IPS DF 4.7 (cell line): ENCODE data around the gene PRAF2.

ENCODE experiments used
- DNase-seq: peaks from one replicate; pipeline ENCODE4 v3.0.0-alpha.2; 2013; ENCODE audit warnings: low spot score; ENCODE audit errors: extremely low read depth

Gene PRAF2, protein sequence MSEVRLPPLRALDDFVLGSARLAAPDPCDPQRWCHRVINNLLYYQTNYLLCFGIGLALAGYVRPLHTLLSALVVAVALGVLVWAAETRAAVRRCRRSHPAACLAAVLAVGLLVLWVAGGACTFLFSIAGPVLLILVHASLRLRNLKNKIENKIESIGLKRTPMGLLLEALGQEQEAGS

DNA sequence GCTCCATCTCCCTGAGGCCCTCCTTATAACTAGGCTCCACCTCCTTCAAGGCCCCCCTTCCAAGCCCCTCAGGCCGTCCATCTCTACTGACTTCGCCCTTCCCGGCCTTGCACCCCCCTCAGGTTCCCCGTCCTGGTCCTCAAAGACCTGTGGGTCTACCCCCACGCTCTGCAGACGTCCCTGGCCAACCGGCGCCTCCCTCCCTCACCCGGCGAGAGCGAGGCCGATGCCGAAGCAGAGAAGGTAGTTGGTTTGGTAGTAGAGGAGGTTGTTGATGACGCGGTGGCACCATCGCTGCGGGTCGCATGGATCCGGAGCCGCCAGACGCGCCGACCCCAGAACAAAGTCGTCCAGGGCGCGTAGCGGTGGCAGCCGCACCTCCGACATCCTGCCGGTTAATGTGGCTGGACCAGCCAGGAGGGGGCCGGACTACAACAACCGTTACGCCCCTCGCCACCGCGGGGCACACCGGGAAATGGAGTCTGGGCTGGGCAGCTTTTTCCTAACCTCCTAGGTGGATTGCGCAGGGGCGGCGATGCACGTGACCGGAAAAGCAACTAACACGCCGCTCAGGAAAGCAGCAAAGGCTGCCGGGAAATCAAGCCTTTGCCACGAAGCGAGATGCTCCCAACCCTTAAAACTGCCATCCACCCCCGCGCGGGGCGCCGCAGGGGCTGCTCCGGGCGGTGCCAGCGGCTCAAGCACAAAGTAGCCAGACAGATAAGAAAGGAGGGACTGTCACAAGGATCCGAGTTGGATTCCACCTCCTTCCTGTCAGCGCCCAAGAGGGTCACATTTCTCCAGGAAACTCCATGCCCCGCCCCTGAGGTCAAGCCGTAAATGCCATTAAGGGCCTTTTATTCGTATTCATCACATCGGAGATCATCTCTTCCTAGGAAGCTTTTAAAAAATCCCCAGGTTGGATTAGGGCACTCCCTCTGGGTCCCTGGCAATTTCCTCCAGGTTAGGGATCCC, at the start of gene PRAF2:
TSS of gene PRAF2 (minus strand) at position 402 of the 975 bp plus-strand sequence. CDS start at position 387, 15 bp downstream.
- DNase-seq: peak; percentile 53

DNA sequence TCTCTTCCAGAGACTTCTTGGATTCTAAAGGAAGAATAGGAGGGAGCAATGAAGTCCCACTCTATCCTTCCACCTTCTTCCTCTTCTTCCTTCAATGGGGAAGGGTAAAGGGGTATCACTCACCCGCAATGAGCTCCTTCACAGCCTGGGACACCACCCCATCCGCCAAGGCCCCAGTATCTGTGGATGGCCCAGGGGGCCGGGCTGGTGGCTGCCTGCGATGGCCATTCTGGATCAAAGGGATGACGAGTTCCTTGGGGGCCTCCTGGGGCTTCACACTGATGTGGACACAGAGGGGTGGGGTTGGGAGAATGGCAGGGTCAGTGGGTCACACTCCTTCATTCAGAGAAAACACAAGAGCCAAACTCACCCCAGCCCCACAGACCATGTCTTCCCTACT, 48.7 kb upstream of the PRAF2 start:
- DNase-seq: no peak

DNA sequence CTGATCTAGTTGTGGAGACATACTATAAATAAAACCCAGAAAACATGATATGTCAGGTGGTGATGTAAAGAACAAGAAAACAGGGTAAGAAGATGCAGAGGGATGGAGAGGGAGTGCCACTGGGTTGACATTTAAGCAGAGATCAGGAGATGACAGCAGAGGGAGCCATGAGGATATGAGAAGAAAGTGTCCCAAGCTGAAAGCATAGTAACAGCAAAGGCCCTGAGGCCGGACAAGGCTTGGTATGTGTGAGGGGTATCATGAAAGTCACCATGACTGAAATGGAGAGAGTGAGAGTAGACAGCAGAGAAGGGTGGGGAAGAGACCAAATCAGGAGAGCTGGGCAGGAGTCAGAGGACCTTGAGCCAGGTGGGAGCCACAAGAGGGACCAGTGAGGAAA, 46.3 kb upstream of the PRAF2 start:
- no peak for DNase-seq

DNA sequence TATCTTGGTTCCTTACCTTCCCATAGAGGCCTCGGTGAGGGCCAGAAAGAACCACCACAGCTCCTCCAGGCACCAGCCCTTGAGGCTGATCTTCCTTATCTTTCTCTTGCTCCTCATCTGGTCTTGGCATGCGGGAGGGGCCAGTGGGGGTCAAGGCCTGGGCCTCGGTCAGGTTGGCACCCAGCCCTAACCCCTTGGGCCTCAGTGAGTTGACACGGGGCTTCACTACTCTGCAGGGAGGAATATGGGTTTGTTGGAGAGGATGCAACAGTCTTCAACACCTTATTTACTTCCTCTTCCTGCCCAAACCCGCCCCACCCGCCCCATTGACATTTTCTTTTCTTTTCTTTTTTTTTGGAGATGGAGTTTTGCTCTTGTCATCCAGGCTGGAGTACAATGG, 43.8 kb upstream of the PRAF2 start:
- DNase-seq: no peak

DNA sequence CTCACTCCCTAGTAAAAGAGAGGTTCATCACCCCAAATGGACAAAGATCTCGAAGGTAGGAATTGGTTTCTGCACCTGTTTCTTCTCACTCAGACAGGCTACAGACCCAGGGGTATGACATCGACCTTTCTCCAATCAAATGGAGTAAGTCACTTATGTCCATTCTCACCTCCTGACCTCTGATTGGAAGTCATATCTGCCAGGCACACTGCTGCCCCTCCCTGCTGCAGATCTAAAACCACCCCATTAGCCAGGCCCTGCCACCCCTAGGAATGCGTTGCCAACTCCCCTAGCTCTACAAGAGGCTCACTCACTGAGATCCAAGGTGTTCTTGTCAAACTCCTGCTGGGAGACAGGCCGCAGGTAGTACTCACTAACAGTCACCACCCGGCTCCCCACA, 42.9 kb upstream of the PRAF2 start:
- DNase-seq: no peak

DNA sequence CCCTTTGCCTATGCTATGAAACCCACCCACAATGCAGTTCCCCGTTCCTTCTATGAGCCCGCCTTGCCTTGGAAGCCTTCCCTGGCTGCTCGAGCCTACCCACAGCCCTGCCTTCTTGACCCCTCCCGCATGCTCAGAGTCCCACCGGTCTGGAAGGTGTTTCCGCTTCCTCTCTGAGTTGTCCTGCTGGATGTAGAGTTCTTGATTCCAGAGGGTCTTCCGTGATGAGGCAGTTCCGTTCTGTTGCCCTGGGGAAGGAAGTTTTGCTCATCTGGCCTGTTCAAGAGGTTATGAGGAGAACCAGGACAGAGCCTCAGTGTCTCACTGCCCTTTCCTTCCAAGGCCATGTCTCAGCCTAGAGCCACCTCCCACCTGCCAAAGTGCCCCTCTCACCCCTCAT, 42.3 kb upstream of the PRAF2 start:
- DNase-seq: no peak

DNA sequence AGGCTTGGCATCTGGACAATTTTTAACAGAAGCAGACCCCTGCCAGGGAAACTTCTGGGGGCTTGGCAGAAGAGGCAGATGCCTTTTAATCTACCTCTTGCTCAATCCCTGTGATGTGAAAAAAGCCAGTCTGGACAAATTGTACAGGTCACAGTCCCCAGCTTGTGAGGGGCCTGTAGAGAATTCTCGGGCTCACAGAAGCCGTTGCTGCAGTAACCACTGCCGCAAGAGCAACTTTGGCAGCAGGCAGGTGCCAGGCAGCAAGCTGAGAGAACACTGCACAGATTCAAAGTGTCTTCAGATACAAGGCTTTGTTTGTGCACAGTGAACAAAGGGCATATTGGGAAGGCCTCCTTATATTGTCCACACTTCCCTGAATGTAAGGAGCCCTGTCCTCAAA, 38.0 kb upstream of the PRAF2 start:
- no peak for DNase-seq

DNA sequence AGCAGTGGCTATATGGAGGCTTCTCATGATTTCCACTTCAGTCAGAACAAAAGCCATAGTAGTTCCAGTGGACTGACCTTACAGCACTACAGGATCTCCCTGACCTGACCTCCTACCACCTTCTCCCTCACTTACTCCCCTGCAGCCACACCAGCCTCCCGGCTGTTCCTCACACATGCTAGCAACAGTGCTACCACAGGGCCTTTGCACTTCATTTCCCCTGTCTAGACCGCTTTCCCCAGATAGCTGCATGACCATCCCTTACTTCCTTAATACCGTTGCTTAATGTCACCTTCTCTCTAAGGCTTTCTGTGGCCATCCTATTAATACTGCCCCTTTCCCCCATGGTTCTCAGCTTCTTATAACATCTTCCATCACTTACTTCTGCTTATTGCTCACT, 36.6 kb upstream of the PRAF2 start:
- DNase-seq: no peak

DNA sequence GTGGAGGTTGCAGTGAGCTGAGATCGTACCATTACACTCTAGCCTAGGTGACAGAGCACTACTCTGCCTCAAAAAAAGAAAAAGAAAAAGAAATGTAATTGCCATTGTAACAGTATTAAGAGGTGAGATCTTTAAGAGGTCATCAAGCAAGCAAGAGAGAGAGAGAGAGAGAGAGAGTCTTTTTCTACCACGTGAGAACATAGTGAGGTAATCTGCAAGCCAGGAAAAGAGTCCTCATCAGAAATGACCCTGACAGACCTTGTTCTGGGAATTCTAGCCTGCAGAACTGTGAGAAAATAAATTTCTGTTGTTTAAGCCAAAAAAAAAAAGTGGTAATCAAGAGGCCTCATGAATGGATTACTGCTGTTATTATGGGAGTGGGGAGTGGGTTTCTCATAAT, 34.8 kb upstream of the PRAF2 start:
- DNase-seq: no peak

DNA sequence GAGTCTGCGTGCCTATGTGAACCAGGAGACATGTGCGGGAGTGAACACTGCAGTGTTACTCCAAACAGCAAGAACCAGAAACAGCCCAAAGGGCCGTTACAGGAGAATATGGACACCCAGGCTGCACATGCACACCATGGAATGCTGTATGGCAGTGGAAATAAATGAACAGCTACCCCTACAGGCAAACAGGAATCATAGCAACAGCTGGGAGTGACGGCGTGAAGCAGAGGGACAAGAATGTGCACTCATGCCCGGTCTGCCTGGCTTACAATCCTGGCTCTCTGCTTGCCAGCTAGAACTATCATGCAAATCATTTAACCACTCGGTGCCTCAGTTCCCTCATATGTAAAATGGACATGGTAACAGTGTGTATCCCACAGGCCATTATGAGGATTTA, 33.1 kb upstream of the PRAF2 start:
- DNase-seq: no peak

DNA sequence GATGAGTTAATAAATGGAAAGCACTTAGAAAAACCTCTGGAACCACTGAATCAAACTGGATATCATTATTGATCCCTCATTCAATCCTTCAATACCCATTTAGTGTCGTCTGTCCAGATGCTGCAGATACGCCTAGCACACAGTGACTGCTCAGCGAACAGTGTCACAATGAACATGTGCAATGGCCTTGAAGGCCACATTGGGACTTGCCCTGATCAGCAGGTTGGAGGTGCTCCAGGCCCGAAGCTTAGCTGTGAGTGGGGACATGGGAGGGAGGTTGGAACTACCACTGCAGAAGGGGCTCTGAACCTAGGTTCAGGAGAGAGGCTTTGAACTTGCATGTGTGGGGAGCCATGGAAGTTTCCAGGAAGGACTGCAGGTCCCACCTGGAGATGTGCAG, 32.5 kb upstream of the PRAF2 start:
- no peak for DNase-seq

DNA sequence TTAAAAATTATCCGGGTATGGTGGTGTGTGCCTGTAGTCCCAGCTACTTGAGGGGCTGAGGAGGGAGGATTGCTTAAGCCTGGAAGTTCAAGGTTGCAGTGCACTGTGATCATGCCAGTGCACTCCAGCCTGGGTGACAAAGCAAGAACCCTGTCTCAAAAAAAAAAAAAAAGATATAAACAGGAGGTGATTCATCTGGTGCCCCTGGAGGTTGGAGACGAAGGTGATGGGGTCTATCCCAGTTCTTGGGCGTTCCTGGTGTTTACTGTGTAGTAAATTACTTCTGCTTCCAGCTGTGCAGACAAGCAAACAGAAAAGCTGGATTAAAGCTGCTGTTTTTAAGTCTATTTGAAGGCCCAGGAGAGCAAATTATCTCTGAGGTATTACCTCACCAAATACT, 29.8 kb upstream of the PRAF2 start:
- no peak for DNase-seq

DNA sequence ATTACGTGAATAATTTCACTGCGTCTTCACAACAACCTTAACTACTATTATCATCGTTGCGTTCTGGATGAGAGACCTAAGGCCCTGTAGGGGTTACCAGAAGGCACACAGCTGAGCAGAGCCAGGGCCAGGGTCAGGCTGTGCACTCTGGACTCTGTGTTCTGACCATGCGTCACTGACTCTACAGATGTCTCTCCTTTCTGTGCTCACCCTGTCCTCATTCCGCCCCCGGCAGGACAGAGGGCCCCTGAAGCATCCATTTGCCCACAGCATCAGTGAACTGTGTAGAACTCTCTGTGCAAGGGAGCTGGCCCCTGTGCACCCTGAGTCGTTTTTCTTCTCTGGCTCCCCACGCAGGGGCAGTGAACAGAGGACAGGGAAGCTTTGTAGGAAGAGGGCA, 28.4 kb upstream of the PRAF2 start:
- no peak for DNase-seq

DNA sequence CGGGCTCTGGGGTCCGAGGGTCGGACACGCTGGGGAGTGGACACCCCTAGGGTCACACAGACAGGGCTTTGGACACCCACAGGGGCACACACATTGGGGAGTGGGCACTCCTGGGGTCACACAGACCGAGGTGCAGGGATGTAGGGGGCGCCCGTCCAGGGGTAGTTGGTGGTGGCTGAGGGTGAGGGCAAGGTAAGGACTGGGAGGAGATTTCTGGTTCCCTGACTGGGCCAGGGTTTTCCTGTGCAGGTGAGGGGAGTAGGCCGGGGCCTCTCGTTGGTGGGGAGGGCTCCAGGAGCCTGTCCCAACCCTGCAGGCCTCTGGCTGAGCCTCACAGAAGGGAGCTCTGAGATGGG, 27.8 kb upstream of the PRAF2 start:
- DNase-seq: no peak

DNA sequence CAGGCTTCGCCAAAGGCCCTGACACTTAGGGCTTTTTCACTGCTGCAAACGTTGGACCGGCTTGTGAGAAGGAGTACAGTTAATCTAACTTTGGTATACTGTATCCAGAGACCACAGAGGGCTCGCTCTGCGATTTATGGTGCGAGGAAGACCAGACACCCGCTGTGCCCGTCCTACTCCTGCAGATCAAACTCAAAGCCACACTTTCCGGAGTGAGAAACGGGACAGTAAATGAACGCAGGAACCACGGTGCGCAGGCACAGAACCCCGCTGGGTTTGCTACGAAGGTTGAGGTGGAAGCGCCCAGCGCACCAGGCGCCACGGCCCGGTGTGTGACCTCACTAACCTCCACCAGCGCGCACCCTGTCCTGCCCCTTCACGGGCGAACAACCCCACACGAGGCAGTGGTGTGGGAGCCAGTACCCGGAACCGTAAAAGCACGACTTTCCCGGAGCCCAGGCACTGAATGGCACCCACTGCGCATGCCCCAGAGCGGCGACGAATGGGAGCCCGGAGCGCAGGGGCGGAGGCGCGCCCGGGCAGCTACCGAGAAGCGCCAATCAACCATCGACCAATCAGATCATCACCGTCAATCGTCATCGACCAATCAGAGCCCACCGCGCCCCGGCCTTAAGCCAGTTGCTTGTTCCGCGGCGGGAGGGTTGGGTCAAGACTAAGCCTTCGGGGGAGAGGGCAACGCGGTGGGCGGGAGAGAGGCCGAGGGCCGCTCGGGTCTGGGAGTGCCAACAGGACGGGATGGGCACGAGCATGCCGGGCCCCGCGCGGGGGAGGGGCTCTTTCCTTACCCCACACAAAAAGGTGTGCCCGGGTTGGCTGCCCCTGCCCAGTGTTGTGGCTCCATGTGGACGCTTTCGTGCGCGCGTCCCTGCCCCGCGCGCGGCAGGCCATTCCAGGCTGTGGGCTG, 27.2 kb upstream of the PRAF2 start:
- peak; percentile 71 for DNase-seq

DNA sequence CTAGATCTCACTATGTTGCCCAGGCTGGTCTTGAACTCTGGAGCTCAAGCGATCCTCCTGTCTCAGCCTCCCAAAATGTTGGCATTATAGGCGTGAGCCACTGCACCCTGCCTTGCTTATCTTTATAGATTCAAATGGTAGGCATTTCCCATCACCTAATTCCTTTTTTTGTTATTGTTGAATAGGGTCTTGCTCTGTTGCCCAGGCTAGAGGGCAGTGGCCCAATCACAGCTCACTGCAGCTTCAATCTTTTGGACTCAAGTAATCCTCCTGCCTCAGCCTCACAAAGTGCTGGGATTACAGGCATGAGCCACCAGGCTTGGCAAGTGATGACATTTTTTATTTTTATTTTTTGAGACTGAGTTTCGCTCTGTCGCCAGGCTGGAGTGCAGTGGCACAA, 22.6 kb upstream of the PRAF2 start:
- no peak for DNase-seq

DNA sequence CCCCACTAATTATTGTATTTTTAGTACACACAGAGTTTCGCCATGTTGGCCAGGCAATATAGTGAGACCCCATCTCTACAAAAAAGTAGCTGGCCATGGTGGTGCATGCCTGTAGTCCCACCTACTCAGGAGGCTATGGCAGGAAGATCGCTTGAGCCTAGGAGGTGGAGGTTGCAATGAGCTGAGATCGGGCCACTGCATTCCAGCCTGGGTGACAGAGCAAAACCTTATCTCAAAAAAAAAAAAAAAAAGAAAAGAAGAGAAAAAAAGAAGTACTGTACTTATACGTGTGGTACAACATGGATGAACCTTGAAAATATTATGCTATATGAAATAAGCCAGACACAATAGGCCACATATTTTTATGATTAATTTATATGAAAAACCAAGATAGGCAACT, 15.8 kb upstream of the PRAF2 start:
- DNase-seq: no peak

DNA sequence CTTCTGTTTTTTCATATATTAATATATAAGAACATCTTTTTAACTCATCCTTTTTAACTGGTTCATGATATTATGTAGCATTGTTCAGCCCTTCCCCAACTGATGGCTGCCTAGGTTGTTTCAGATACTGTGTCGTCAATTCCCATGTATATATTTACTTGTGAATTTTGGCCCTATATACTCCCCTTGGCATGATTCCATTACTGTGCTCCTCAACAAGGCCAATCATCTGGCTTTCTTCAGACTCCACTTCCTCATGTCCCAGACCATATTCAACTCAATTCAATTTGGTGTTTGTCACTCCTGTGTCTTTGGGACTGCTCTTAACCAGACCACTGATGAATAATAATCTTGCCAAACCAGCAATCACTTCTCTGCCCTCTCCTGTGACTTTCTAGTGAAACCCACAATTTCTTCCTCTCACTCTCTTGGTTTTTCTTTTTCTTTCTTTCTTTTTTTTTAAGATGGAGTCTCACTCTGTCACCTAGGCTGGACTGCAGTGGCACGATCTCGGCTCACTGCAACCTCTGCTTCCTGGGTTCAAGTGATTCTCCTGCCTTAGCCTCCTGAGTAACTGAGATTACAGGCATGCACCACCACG, 8.6 kb upstream of the PRAF2 start:
- DNase-seq: no peak

DNA sequence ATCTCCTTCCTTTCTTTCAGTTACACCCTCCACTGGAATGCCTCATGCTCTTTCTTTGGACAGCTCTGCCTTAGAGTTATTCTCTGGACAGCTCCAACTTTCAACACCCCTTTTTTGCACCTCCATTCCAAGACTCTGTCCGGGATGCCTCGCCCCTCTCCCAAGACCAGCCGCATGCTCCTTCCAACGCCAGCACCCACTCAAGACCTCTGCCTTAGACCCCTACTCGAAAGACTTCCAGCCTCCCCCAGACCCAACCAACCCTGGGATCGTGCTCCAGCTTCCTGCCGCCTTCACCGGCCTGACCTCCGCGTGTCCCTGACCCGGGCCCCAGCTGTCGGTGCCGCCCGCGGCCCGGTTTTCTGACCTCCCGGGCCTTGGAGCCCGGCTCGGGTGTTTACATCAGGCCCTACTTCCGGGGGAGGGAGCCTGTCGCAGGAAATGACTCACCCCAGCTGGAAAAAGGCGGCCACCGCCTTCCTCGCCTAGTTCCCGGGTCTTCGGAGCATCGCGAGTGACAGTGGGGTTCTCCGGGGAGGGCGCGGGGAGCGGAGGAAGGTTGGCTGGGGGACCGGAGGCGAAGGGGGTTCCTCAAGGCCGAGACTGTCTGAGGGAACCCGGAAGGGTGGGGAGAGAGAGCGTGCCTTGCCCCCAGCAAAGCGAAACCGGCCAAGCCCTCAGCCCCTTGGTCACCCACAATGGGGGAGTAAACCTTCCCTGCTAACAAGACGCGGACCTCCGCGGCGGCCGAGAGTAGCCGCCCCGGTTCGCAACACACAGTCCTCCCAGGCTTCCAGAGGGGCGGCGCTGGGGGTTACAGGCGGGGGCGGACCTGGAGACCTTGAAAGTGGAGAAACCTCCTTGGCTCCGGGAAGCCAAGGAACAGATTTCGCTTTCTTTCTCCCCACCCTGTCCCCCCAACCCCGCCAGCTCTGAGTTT, 6.0 kb upstream of the PRAF2 start, which contains the start of gene WDR45:
TSS of gene WDR45 (minus strand) at position 399 of the 940 bp plus-strand sequence. CDS start 1,792 bp downstream, outside the sequence.
- no peak for DNase-seq

DNA sequence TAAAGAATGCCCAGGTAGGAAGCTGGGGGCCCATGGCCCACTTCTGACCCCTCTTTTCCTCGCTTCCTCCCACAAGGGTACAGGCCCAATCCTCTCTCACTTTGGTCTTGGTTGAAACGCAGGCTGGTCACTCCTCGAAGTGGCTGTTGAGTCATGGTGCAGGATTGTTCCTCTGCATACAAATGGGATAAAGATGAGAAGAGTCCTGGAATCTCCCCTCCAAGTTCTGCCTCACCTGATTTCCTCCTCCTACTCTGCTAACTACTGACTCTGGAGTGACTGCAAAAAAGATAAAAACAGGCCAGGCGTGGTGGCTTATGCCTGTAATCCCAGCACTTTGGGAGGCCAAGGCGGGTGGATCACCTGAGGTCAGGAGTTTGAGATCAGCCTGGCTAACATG, 4.1 kb upstream of the PRAF2 start:
- DNase-seq: no peak
